Endodermal cell (in vitro differentiated cells): ENCODE data around the gene EIF2AK2. TPM values are rescaled to one million over a fixed set of nuclear protein-coding genes. Genes with fewer than 3 reads are reported as not detected.

ENCODE experiments used
- DNase-seq: peaks from one replicate; pipeline ENCODE4 v3.0.0-alpha.2; 2017
- H3K27ac ChIP-seq: 2 replicates; pipeline ENCODE4 v1.5.1; 2013; ENCODE audit warnings: mild to moderate bottlenecking, low read depth, low read length, moderate library complexity
- H3K27me3 ChIP-seq: 2 replicates; pipeline ENCODE4 v1.6.1; 2013; ENCODE audit warnings: mild to moderate bottlenecking, low read length, moderate library complexity; ENCODE audit not compliant: insufficient read depth, control insufficient read depth, poor library complexity, severe bottlenecking
- H3K36me3 ChIP-seq: 2 replicates; pipeline ENCODE4 v1.7.0; 2013; ENCODE audit warnings: mild to moderate bottlenecking, low read length, moderate library complexity; ENCODE audit not compliant: control insufficient read depth, insufficient read depth
- H3K4me1 ChIP-seq: one replicate; pipeline ENCODE4 v1.7.0; 2013; ENCODE audit warnings: low read length; ENCODE audit not compliant: control insufficient read depth, insufficient read depth
- H3K4me3 ChIP-seq: 2 replicates; pipeline ENCODE4 v1.5.1; 2013; ENCODE audit warnings: mild to moderate bottlenecking, low read length, moderate library complexity
- H3K9ac ChIP-seq: 2 replicates; pipeline ENCODE4 v1.6.1; 2013; ENCODE audit warnings: mild to moderate bottlenecking, low read length, moderate library complexity; ENCODE audit not compliant: poor library complexity, severe bottlenecking; ENCODE audit errors: extremely low read depth
- H3K9me3 ChIP-seq: 2 replicates; pipeline ENCODE4 v1.6.1; 2013; ENCODE audit warnings: mild to moderate bottlenecking, low read length, moderate library complexity; ENCODE audit not compliant: control insufficient read depth
- H3K27ac Mint-ChIP-seq: 2 replicates; pipeline ENCODE4 v1.8.0; 2020; ENCODE audit warnings: mixed read lengths
- H3K27me3 Mint-ChIP-seq: 2 replicates; pipeline ENCODE4 v1.8.0; 2021; ENCODE audit warnings: mild to moderate bottlenecking, mixed read lengths; ENCODE audit not compliant: insufficient read depth
- H3K36me3 Mint-ChIP-seq: 2 replicates; pipeline ENCODE4 v1.8.0; 2020; ENCODE audit warnings: low read depth, mixed read lengths
- H3K4me1 Mint-ChIP-seq: 2 replicates; pipeline ENCODE4 v1.8.0; 2020; ENCODE audit warnings: mixed read lengths
- H3K4me3 Mint-ChIP-seq: 2 replicates; pipeline ENCODE4 v1.8.0; 2020; ENCODE audit warnings: mild to moderate bottlenecking, moderate library complexity, mixed read lengths
- H3K9me3 Mint-ChIP-seq: 2 replicates; pipeline ENCODE4 v1.8.0; 2020; ENCODE audit warnings: mild to moderate bottlenecking, mixed read lengths
- CTCF ChIP-seq: fragments of 200-600 bp; sonication (generic); conservative IDR thresholded peaks from 2 replicates; pipeline ENCODE4 v1.5.0; 2021; ENCODE audit warnings: antibody characterized with exemption, mild to moderate bottlenecking
- WGBS, 2 experiments: methylation state at CpG; one replicate each; pipeline versions ENCODE4 v1.1.5 to v1.1.7; 2013; ENCODE audit warnings: missing lambda C conversion rate in 2 of 2, mixed read lengths in 1 of 2; ENCODE audit not compliant: insufficient coverage in 1 of 2, insufficient read length in 1 of 2; 5-methylcytosine and 5-hydroxymethylcytosine counted together
- total RNA-seq, 2 donors: library from RNA; stranded (reverse); fragmentation: NEBNext Ultra II Directional in 1 of 2; extraction: Animal tissue kit (Norgen Biotek cat#: 25700) in 1 of 2; gene quantifications; 2 replicates in 1 of 2; 3 replicates in 1 of 2; pipeline ENCODE4 v1.2.1, GENCODE V29; 2021

Gene EIF2AK2
- total RNA-seq, 2 donors from 2014 or later, result 35.4 to 41.2 TPM

GRCh38 chr2:37203708-37204107 lies 46.9 kb upstream of the EIF2AK2 start:
- H3K4me1 Mint-ChIP-seq, result peaks cover 34% of the 10 kb centered on the region

GRCh38 chr2:37201766-37202165 lies 45.0 kb upstream of the EIF2AK2 start:
- WGBS, 2 experiments, result 89% methylated on average over 1 of the region's 1 CpG; no CpG with 5 or more reads in 1 of the 2 experiments
- H3K4me3 Mint-ChIP-seq, result no peak overlapping the region
- H3K27me3 Mint-ChIP-seq, result no peaks in the 10 kb centered on the region
- H3K36me3 ChIP-seq, result peaks cover 48% of the 10 kb centered on the region
- peaks cover 29% of the 10 kb centered on the region for H3K4me1 Mint-ChIP-seq
- H3K9ac ChIP-seq, result no peak overlapping the region
- no peak overlapping the region for H3K27ac Mint-ChIP-seq
- H3K27me3 ChIP-seq, result no peaks in the 10 kb centered on the region
- DNase-seq, result no peak
- peaks cover 4% of the 10 kb centered on the region for H3K4me1 ChIP-seq
- peaks cover 18% of the 10 kb centered on the region for H3K9me3 Mint-ChIP-seq
- H3K27ac ChIP-seq, result no peak overlapping the region
- H3K9me3 ChIP-seq, result peaks cover 28% of the 10 kb centered on the region
- H3K36me3 Mint-ChIP-seq, result peaks cover 57% of the 10 kb centered on the region
- peak; percentile 13 for TF ChIP-seq CTCF
- H3K4me3 ChIP-seq, result no peak overlapping the region

More at GRCh38 chr2:37203708-37204107, 46.9 kb upstream of the EIF2AK2 start:
- H3K27me3 Mint-ChIP-seq, result no peaks in the 10 kb centered on the region
- Histone ChIP-seq H3K4me3 (peak overlapping the region; percentile 62), H3K4me1 (peaks cover 1% of the 10 kb centered on the region), H3K9ac (no peak overlapping the region), H3K27me3 (no peaks in the 10 kb centered on the region), H3K9me3 (peaks cover 47% of the 10 kb centered on the region), H3K36me3 (peaks cover 65% of the 10 kb centered on the region), H3K27ac (no peak overlapping the region)
- no peak for DNase-seq
- TF ChIP-seq CTCF, result no peak
- H3K36me3 Mint-ChIP-seq, result peaks cover 76% of the 10 kb centered on the region
- no peak overlapping the region for H3K4me3 Mint-ChIP-seq
- 83 to 95% methylated on average over 1 to 2 of the region's 2 CpGs for WGBS, 2 experiments
- H3K27ac Mint-ChIP-seq, result no peak overlapping the region
- H3K9me3 Mint-ChIP-seq, result peaks cover 37% of the 10 kb centered on the region

GRCh38 chr2:37201208-37201607 lies 44.4 kb upstream of the EIF2AK2 start:
- Histone ChIP-seq H3K9ac (no peak overlapping the region), H3K27me3 (no peaks in the 10 kb centered on the region), H3K9me3 (peaks cover 22% of the 10 kb centered on the region), H3K4me3 (no peak overlapping the region), H3K36me3 (peaks cover 43% of the 10 kb centered on the region), H3K4me1 (peaks cover 4% of the 10 kb centered on the region), H3K27ac (no peak overlapping the region)
- no peak for DNase-seq
- H3K4me3 Mint-ChIP-seq, result no peak overlapping the region
- 91% methylated on average over 1 of the region's 1 CpG; no CpG with 5 or more reads in 1 of the 2 experiments for WGBS, 2 experiments
- peaks cover 26% of the 10 kb centered on the region for H3K4me1 Mint-ChIP-seq
- peaks cover 53% of the 10 kb centered on the region for H3K36me3 Mint-ChIP-seq
- no peaks in the 10 kb centered on the region for H3K27me3 Mint-ChIP-seq
- no peak overlapping the region for H3K27ac Mint-ChIP-seq
- no peak for TF ChIP-seq CTCF
- peaks cover 20% of the 10 kb centered on the region for H3K9me3 Mint-ChIP-seq
